GM12892 (cell line): Measurements from ENCODE around the gene MAP1LC3B.

Experiments used
- POLR2A ChIP-seq: IDR thresholded peaks from 2 replicates; pipeline ENCODE4 v1.6.1; 2011; ENCODE audit warnings: low read depth, low read length, control low read depth
- POLR2AphosphoS5 ChIP-seq: IDR thresholded peaks from 2 replicates; pipeline ENCODE4 v1.6.1; 2011; ENCODE audit warnings: low read depth, low read length, control low read depth
- TAF1 ChIP-seq: IDR thresholded peaks from 2 replicates; pipeline ENCODE4 v1.6.1; 2011; ENCODE audit warnings: low read depth, mild to moderate bottlenecking, control low read depth, low read length, borderline replicate concordance

DNA sequence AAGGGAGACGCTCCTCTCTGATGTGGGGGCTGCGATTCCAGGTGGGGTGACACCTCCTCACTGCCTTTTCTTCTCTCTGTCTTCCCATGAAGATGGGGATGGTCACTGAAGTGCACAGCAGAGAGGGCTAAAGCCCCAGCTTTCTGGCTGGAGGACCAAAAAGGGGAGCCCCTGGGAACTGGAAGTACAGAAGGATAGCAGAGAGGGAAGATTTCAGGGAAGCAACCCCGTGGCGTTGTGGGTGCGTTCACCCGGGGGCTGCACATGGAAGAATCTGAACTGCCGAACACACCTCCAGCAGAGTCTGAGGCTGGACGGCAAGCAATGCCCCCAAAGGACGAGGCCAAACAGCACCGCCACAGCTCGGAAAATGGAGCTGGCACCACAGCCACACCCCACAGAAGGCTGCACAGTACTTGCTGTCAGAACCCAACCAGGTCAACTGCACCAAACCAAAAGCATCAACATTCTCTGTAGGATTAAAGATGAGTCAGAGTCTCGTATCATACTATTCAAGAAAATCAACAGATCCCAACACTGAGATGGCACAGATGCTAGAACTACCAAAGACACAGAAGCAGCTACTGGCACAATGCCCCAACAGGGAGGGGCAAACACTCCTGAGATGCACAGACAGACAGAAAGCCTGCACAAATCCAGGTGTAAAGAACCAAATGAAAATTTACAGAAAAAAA is 49.9 kb downstream of the MAP1LC3B start:
- no peak for TF ChIP-seq TAF1
- no peak for TF ChIP-seq POLR2AphosphoS5
- no peak for TF ChIP-seq POLR2A
